HG02840 (cell line): ENCODE measurements around the gene TMEM51.
"Not testable (repeated sequence)": the region's sequence is repeated elsewhere in the genome, so short reads cannot be mapped to it uniquely, and the experiment has no call there.

Source experiments
- ATAC-seq: cut with Tn5 transposase; IDR thresholded peaks from one replicate; pipeline ENCODE4 v1.9.1; 2021; ENCODE audit warnings: mild to moderate bottlenecking, moderate library complexity, moderate number of reproducible peaks; ENCODE audit not compliant: unreplicated experiment, low FRiP score

The TMEM51 gene

DNA sequence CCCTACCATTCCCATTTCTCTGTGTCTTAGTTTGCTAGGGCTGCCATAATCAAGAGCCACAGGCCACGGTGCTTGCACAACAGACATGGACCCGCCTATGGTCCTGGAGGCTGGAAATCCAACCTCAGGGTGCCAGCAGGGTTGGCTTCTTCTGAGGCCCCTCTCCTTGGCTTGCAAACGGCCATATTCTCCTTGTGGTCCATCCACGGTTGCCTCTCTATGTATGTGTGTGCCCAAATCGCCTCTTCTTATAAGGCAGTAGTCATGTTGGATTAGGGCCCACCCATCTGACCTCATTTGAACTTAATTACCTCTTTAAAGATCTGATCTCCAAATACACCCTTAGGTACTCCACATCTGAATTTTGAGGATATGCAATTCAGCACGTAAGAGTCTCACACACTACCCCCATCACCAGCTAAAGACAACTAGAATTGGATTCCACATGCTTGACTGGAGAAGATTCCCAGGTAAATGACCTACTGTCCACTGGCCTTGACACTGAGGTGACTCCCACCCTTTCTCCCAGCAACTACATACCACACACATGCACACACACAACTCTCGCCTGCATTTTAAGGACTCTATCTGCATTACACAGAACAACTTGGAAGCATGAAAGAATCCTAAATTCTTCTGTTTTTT lies 28.3 kb upstream of the TMEM51 start:
- no peak for ATAC-seq

DNA sequence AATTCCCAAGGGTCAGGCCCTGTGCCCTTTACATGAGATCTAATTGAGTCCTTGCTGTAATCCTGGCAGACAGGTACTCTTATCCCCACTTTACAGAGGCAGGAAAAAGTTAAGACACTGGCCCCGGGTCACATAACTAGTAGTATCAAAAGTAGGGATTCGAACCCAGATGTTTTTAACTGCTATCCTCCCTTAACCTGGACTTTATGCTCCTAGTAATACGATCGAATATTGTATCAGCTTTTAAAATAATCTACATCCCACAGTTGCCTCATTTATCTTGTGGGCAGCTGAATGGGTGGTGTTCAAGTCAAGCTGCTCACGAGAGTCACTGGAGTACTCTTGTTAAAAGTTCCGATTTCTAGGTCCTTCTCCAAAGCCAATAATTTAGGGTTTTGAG lies 25.5 kb upstream of the TMEM51 start:
- ATAC-seq: no peak

GRCh38 chr1:15128520-15129313 lies 24.8 kb upstream of the TMEM51 start:
- no peak for ATAC-seq

GRCh38 chr1:15129944-15130343 lies 23.6 kb upstream of the TMEM51 start:
- ATAC-seq: no peak

DNA sequence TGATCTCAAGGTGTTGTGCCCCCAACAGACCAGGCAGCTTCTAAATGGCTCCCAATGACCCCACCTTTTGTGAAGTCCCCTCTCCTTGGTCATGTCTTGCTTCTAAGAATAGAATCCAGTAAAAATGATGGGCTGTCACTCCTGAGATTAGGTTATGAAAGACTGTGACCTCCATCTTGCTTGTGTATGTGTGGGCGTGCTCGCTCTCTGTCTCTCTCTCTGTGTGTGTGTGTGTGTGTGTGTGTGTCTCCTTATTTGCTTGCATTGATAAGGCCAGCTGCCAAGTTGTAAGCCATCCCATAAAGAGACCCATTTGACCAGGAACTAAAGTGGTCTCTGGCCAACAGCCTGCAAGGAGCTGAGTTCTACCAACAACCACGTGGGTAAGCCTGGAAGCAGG lies 22.9 kb upstream of the TMEM51 start:
- no peak for ATAC-seq

GRCh38 chr1:15132965-15133364 lies 20.6 kb upstream of the TMEM51 start:
- ATAC-seq: no peak

DNA sequence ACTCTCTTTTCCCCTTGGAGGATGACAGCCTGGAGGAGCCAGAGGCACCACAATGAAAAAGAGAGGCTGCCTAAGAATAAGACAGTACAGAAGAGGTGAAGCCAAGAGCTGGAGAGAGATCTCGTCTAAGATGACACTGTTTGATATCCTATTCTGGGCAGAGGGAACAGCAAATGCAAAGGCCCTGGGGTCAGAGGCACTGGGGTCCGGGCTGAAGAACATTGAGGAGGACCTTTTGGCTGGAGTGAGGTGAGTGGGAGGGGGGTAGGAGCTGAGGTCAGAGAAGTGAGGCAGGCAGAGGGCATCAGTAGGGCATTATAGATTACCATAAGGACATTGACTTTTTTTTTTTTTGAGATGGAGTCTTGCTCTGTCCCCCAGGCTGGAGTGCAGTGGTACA lies 19.3 kb upstream of the TMEM51 start:
- ATAC-seq: no peak

DNA sequence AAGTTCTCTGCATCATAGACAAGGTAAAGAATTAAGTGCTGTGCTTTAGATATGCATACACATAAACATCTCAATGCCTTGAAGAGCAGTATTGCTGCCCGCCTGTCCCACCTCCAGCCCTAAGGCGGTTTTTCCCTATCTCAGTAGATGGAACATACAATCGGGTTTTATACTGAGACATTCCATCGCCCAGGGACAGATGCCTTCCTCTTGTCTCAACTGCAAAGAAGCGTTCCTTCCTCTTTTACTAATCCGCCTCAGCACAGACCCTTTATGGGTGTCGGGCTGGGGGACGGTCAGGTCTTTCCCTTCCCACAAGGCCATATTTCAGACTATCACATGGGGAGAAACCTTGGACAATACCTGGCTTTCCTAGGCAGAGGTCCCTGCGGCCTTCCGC lies 17.9 kb upstream of the TMEM51 start:
- ATAC-seq: not testable (repeated sequence)

DNA sequence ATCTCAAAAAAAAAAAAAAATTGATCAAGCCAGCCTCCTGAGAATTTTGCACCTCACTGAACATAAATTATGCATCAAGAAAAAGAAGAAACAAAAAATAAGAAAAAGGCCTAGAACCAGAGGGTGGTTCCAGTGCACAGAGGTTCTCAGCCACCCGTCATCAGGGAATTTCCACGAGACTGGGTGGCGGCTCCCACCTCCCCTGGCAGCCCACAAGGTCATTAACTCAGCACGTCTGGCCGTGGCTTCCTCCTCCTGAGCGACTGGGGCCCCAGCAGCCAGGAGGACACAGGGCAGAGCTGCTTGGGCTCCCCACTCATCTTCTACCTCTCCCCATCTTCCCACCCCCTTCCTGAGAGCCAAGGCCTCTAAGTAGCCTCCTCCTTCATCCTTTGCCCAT lies 15.7 kb upstream of the TMEM51 start:
- ATAC-seq: no peak

DNA sequence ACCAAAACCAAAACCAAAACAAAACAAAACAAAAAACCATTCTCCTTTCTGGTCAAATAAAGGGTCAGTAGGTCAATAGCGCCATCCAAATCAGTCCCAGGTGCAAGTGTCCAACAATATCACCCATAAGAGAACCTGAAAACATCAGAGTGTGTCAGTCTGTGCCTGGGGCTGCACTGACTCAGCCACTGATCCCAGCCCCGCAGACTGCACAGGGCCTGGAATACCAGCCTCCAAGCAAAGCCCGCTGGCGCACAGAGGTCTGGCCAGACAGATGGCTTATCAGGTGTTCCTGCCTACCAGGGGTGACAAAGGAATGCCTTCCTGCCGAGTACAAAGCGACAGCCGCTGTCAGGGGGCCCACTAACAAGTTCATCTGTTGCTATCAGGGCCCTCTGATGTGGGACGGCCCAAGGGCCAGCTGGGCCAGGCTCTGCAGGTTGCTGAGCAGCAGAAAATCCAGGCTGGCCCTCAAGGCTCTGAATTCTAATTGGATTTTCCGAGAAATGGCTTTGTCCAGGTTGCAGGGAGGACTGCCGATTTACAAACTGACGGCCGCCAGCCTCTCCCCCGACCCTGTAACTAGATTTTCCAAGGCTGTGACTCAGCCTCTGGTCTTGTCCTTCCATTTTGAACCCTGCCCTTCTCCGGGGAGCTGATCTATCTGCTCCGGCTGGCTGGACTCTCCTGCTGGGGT lies 13.7 kb upstream of the TMEM51 start:
- no peak for ATAC-seq

GRCh38 chr1:15141935-15142539 lies 11.5 kb upstream of the TMEM51 start:
- ATAC-seq: no peak

DNA sequence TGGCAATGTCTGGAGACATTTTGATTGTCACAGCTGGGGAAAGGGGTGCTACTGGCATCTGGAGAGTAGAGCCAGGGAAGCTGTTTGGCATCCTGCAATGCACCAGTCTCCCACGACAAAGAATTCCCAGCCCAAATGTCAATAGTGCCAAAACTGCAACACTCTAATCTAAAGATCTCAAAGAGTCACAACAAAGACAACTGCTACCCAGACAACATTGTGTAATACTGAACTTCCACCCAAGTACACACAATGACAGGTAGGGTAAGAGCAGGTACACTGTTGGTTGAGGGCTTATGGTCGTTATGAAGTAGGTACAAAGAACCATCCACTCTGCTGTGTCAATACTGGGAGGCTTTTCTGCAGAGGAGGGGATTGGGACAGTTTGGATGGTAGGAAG lies 8.2 kb upstream of the TMEM51 start:
- no peak for ATAC-seq

GRCh38 chr1:15146142-15146680 lies 7.3 kb upstream of the TMEM51 start:
- no peak for ATAC-seq

GRCh38 chr1:15146971-15147376 lies 6.6 kb upstream of the TMEM51 start:
- no peak for ATAC-seq

GRCh38 chr1:15148004-15148403 lies 5.5 kb upstream of the TMEM51 start:
- no peak for ATAC-seq

GRCh38 chr1:15148475-15148874 lies 5.1 kb upstream of the TMEM51 start:
- ATAC-seq: no peak

DNA sequence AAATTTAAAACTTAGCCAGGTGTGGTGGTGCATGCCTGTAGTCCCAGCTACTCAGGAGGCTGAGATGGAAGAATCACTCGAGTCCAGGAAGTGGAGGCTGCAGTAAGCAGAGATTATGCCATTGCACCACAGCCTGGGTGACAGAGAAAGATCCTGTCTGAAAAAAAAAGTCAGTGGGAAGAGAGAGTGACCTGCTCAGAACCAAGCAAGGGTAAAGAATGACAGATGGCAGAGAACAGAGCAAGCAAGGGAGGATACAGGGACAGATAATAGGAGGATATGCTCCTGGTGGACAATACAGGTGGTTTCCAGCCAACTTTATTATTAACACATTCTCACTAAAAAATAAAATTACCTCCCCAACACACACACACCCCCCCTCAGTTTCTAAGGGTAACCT lies 4.6 kb upstream of the TMEM51 start:
- ATAC-seq: no peak

DNA sequence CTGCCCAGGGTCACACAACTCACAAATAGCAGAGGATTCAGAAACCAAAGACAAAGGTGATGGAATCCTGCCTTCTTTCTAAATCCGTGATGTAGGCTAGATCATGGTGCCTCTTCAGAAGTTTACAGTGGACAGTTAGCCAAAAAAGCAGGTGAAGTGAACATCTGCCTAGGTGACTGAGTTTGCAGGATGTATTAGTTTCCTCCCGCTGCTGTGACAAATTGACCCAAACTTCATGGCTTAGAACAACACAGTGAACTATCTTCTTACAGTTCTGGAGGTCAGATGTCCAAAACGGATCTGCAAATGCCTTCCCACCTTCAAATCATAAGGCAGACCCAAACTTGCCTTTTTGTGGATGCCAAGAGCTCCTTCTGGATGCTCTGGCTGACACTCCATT lies 3.2 kb upstream of the TMEM51 start:
- ATAC-seq: no peak

DNA sequence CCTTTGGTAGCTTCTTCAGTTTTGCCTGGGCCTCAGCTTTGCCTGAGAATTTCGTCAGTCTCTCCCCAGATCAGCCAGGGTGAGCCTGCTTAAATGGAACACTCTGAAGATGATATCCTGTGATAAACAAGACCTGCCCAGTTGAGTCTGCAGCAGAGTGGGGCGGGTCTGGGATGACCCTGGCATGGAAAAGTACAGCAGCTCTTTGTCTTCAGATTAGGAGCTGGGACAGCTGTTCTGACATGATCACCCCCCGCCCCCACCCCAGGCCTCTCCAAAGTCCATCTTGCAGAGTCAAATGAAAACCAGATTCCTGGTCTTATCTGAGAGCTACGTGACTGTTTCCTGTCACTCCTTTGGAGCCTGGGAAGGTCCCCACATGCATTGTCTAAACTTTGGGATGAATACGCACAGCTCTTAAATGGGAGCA lies 2.2 kb upstream of the TMEM51 start:
- ATAC-seq: no peak

- ATAC-seq: no peak
These were observed 1.7 kb upstream of the TMEM51 start for GRCh38 chr1:15151871-15152270.
